Pancreas (tissue), 10 donors: ENCODE data around the gene GLT1D1. TPM values are rescaled to one million over a fixed set of nuclear protein-coding genes. Genes with fewer than 3 reads are reported as not detected.

Experiments used
- ATAC-seq, 4 donors: fragments of 200-7000 bp; cut with Tn5 transposase; one replicate each; pipeline versions ENCODE4 v1.8.0 to v1.9.1; 2020; ENCODE audit warnings: mild to moderate bottlenecking in 4 of 4, moderate library complexity in 4 of 4
- DNase-seq, 6 donors: peaks; one replicate each; pipeline ENCODE4 v3.0.0-alpha.2; 2020
- FAIRE-seq: peaks from 2 replicates; lab custom pipeline; 2012; peaks lifted over from hg19 to GRCh38; lab: Jason Lieb, UNC
- H3K27ac ChIP-seq, 4 donors: fragments of 200-600 bp; sonication (generic); 1 replicate in 3 of 4; 2 replicates in 1 of 4; pipeline versions ENCODE4 v1.5.0 to v1.8.0; 2020
- H3K27me3 ChIP-seq, 4 donors: fragments of 200-600 bp; one replicate each; pipeline ENCODE4 v1.8.0; 2021
- H3K36me3 ChIP-seq, 3 donors: fragments of 200-600 bp; sonication (generic) in 1 of 3; one replicate each; pipeline versions ENCODE4 v1.5.0 to v1.8.0; 2020 to 2021
- H3K4me1 ChIP-seq, 3 donors: fragments of 200-600 bp; one replicate each; pipeline ENCODE4 v1.8.0; 2021
- H3K4me3 ChIP-seq, 4 donors: fragments of 200-600 bp; sonication (generic) in 2 of 4; one replicate each; pipeline versions ENCODE4 v1.5.0 to v1.8.0; 2020 to 2021
- H3K9me3 ChIP-seq, 4 donors: fragments of 200-600 bp; one replicate each; pipeline ENCODE4 v1.8.0; 2021
- CTCF ChIP-seq, 4 donors: fragments of 200-600 bp; sonication (generic) in 3 of 4; IDR thresholded peaks; one replicate each; pipeline versions ENCODE4 v1.5.0 to v1.8.0; 2021; ENCODE audit warnings: antibody characterized with exemption in 4 of 4
- WGBS, 2 donors: extraction: QIAGEN DNeasy Blood & Tissue Kit; methylation state at CpG; one replicate each; pipeline ENCODE4 v1.1.7; 2013; 5-methylcytosine and 5-hydroxymethylcytosine counted together
- intact Hi-C, 3 donors: fragments of 100-400 bp; cut with DNase I; formaldehyde crosslinking; loops; one replicate each; pipeline versions ENCODE4 v1.11.1 to v1.14.2; 2022
- polyA plus RNA-seq, 2 donors: library from polyadenylated mRNA; stranded (reverse); fragments of 200-250 nt; gene quantifications; one replicate each; pipeline ENCODE4 v1.2.3, GENCODE V29; 2013
- total RNA-seq, 6 donors: library from RNA; stranded (reverse); fragmentation: NEBNext Ultra II Directional in 4 of 6; extraction: Animal tissue kit (Norgen Biotek cat#: 25700) in 4 of 6; gene quantifications; one replicate each; pipeline versions ENCODE4 v1.2.1 to v1.2.4, GENCODE V29; 2021 to 2023
- donor health status: healthy with polysubstance abuse.
- donor health status: DM: no; HTN: no; CAD: no; lungs with moderate emphysema.
- donor health status: DM: no; HTN: no; CAD: no.
- donor health status: control.
- donor health status: control.
- donor health status: Bipolar disorder and iron deficiency.
- donor health status: DM: yes; HTN: yes; CAD: no.
- donor health status: DM: no; HTN: no; CAD: no.
- donor health status: DM: no; HTN: no; CAD: no.
- donor health status: DM: yes; HTN: yes; CAD: no.

Gene GLT1D1
- total and polyA plus RNA-seq, 8 donors = 0.12 to 1.3 (median 0.28) TPM

DNA sequence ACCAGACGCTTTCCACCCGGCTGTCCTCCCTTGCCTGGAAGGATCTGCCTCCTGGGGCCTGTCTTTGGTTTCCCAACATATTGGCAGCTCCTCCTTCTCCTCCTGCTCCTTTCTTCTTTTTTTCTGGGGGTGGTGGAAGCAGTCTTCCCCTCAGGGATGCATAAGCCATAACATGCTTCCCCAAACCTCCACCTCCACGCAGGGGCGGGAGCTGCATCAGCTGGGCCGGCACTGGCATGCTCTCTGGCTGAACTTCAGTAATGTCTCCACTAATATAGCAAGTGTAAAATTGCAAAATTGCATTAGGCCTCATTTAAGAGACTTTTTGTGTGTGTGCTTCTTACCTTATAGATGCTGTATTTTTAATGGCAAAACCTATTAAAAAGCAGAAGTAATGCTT is 58.6 kb downstream of the GLT1D1 start:
- intact Hi-C loops = no loop called here

GRCh38 chr12:128914908-128915563 is 61.8 kb downstream of the GLT1D1 start:
- Histone ChIP-seq H3K27me3 (peaks cover 0 to 35% (median 0%) of the 10 kb centered on the region in 4 donors), H3K9me3 (no peaks in the 10 kb centered on the region), H3K4me1 (no peaks in the 10 kb centered on the region), H3K27ac (no peak overlapping the region), H3K36me3 (no peaks in the 10 kb centered on the region), H3K4me3 (no peak overlapping the region)
- 73 to 76% methylated on average over 11 of the region's 11 CpGs for WGBS, 2 donors
- intact Hi-C loops = no loop called here
- no peak for TF ChIP-seq CTCF (IDR thresholded peaks at IDR 0.05)
- FAIRE-seq = no peak
- no peak for DNase-seq
- ATAC-seq = peak in 1 of 4 donors; percentile 39

More for the DNA sequence above, 58.6 kb downstream of the GLT1D1 start:
- no peak overlapping the region for H3K4me3 ChIP-seq
- DNase-seq (no peak), FAIRE-seq (no peak), ATAC-seq (no peak)
- no peak overlapping the region for H3K27ac ChIP-seq
- H3K27me3 ChIP-seq = peaks cover 0 to 47% (median 0%) of the 10 kb centered on the region in 4 donors
- no peaks in the 10 kb centered on the region for H3K9me3 ChIP-seq
- WGBS, 2 donors = 69 to 80% methylated on average over 5 of the region's 5 CpGs
- TF ChIP-seq CTCF (IDR thresholded peaks at IDR 0.05) = no peak
- no peaks in the 10 kb centered on the region for H3K36me3 ChIP-seq
- H3K4me1 ChIP-seq = peaks cover 0 to 2% (median 0%) of the 10 kb centered on the region in 3 donors

GRCh38 chr12:128916425-128916824 is 63.1 kb downstream of the GLT1D1 start:
- FAIRE-seq (no peak), DNase-seq (no peak), ATAC-seq (no peak)
- TF ChIP-seq CTCF (IDR thresholded peaks at IDR 0.05) = no peak
- WGBS, 2 donors = 87 to 91% methylated on average over 4 of the region's 4 CpGs
- Histone ChIP-seq H3K4me3 (no peak overlapping the region), H3K36me3 (no peaks in the 10 kb centered on the region), H3K4me1 (no peaks in the 10 kb centered on the region), H3K27ac (no peak overlapping the region), H3K9me3 (no peaks in the 10 kb centered on the region), H3K27me3 (peaks cover 0 to 34% (median 0%) of the 10 kb centered on the region in 4 donors)
- intact Hi-C loops = no loop called here

- no peaks in the 10 kb centered on the region for H3K9me3 ChIP-seq
- H3K27ac ChIP-seq = no peak overlapping the region
- 54 to 60% methylated on average over 13 of the region's 13 CpGs for WGBS, 2 donors
- H3K4me1 ChIP-seq = no peaks in the 10 kb centered on the region
- H3K4me3 ChIP-seq = no peak overlapping the region
- intact Hi-C loops = no loop called here
- FAIRE-seq (no peak), DNase-seq (no peak), ATAC-seq (no peak)
- no peaks in the 10 kb centered on the region for H3K36me3 ChIP-seq
- no peak for TF ChIP-seq CTCF (IDR thresholded peaks at IDR 0.05)
- peaks cover 0 to 28% (median 2%) of the 10 kb centered on the region in 4 donors for H3K27me3 ChIP-seq
These were observed 65.4 kb downstream of the GLT1D1 start for GRCh38 chr12:128918481-128919260.
